ENCODE results near the gene GPR18.
"Not testable (repeated sequence)": the region's sequence is repeated elsewhere in the genome, so short reads cannot be mapped to it uniquely, and the experiment has no call there.

Gene GPR18

GRCh38 chr13:99265821-99266426 is 7.7 kb upstream of the GPR18 start:
- DNase-seq = peak; percentile 65

GRCh38 chr13:99265162-99265800 is 7.1 kb upstream of the GPR18 start:
- no peak for DNase-seq

GRCh38 chr13:99264051-99264450 is 5.9 kb upstream of the GPR18 start:
- no peak for DNase-seq

- DNase-seq = peak; percentile 25
Measured at GRCh38 chr13:99263126-99263785, 5.1 kb upstream of the GPR18 start.

- DNase-seq = no peak
Measured at GRCh38 chr13:99261059-99261458, 2.9 kb upstream of the GPR18 start.

- DNase-seq = no peak
Measured at GRCh38 chr13:99260216-99260615, 2.0 kb upstream of the GPR18 start.

GRCh38 chr13:99258946-99259345 is 767 bp upstream of the GPR18 start:
- DNase-seq = no peak

GRCh38 chr13:99257291-99257690 is 888 bp downstream of the GPR18 start:
- DNase-seq = no peak

GRCh38 chr13:99256709-99257108 is 1.5 kb downstream of the GPR18 start:
- no peak for DNase-seq

- no peak for DNase-seq
Measured at GRCh38 chr13:99256283-99256682, 1.9 kb downstream of the GPR18 start.

- DNase-seq = no peak
Measured at GRCh38 chr13:99255271-99255670, 2.9 kb downstream of the GPR18 start.

GRCh38 chr13:99254830-99255229 is 3.3 kb downstream of the GPR18 start:
- DNase-seq = no peak

GRCh38 chr13:99251921-99252320 is 6.3 kb downstream of the GPR18 start:
- no peak for DNase-seq

GRCh38 chr13:99250982-99251825 is 7.0 kb downstream of the GPR18 start:
- no peak for DNase-seq

GRCh38 chr13:99249606-99250005 is 8.6 kb downstream of the GPR18 start:
- not testable (repeated sequence) for DNase-seq

- DNase-seq = not testable (repeated sequence)
Measured at GRCh38 chr13:99249178-99249577, 9.0 kb downstream of the GPR18 start.

GRCh38 chr13:99246100-99246499 is 12.1 kb downstream of the GPR18 start:
- no peak for DNase-seq

GRCh38 chr13:99237981-99238662 is 20.1 kb downstream of the GPR18 start:
- no peak for DNase-seq

- DNase-seq = no peak
Measured at GRCh38 chr13:99231721-99232120, 26.5 kb downstream of the GPR18 start.

- DNase-seq = no peak
Measured at GRCh38 chr13:99230991-99231390, 27.2 kb downstream of the GPR18 start.

- DNase-seq = not testable (repeated sequence)
Measured at GRCh38 chr13:99230588-99230987, 27.6 kb downstream of the GPR18 start.

- DNase-seq = no peak
Measured at GRCh38 chr13:99228737-99229691, 29.2 kb downstream of the GPR18 start.
